ENCODE data around the gene CPT2.
A peak's percentile ranks its signal among the peaks of the same experiment; 100 is the strongest.

The CPT2 gene

GRCh38 chr1:53196485-53197290 lies at the start of gene CPT2:
TSS of gene CPT2 (plus strand) at chr1:53196824. CDS start at chr1:53196944, 120 bp downstream.
- peak; percentile 80 for DNase-seq

DNA sequence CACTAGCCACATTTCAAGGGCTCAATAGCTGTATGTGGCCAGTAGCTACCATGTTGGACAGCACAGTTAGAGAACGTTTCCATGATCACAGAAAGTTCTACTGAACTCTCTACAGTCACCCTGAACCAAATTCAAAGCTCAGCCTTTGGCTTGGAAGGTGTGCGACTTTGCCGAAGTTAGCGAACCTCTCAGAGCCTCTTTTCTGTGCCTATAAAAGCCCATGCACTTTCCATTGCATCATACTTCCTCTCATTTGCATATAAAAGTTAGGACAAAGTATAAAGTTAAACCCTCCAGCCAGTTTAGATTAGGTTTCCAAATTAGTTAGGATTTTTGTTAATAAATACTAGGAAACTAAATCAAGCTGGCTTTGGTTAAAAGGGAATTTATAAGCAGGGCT lies 49.5 kb upstream of the CPT2 start:
- DNase-seq: no peak

DNA sequence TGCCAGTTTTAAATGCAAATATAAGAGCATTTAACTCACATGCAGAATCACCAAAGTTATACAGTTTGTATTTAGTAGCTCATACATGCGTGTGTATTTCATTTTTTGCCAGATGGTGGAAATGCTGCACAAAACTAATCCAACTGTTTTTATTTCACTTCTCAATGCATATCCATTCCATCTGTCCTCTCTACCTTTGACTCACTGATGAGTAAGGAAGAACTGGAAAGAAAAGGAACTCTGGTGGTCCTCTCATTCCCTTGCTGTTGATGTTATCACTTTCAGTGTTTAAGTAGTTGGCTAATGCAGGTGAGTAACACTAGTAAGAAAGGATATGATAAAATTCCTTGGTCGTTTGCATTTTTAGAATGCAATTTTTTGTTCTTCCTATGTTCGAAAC lies 48.5 kb upstream of the CPT2 start:
- DNase-seq: no peak

DNA sequence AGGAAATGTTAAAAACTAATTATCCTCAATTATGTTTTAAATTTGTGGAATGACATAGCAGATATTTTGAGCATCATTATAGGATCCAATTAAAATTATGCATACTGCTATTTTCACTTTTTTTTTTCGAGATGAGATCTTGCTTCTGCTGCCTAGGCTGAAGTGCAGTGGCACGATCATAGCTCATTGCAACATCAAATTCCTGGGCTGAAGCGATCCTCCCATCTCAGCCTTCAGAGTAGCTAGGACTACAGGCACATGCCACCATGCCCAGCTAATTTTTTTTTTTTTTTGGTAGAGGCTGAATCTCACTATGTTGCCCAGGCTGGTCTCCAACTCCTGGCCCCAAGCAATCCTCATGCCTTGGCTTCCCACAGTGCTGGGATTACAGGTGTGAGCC lies 42.9 kb upstream of the CPT2 start:
- no peak for DNase-seq

DNA sequence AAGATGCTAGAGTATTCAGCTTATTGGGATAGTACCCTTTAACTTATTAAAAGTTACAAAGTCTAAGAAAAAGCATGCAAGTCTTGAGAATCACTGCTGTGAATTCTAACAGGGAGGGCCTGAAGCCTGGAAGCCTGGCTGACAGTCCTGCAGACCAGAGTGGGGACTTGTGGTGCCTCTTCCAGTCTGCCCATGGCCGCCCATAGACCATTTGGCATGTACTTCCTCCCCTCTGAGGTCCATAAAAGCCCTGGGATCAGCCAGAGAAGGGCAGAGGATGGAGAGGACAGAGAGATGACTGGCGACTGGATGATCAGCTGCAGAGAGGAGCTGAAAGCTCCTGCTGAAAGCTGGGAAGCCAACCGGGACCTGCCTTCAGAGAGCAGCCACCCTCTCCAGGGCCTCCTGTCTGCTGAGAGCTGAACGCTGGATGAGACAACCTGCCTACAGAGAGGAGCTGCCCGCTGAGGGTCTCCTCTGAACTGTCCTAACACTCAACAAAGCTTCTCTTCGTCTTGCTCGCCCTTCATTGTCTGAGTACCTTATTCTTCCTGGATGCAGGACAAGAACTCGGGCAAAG lies 41.7 kb upstream of the CPT2 start:
- no peak for DNase-seq

DNA sequence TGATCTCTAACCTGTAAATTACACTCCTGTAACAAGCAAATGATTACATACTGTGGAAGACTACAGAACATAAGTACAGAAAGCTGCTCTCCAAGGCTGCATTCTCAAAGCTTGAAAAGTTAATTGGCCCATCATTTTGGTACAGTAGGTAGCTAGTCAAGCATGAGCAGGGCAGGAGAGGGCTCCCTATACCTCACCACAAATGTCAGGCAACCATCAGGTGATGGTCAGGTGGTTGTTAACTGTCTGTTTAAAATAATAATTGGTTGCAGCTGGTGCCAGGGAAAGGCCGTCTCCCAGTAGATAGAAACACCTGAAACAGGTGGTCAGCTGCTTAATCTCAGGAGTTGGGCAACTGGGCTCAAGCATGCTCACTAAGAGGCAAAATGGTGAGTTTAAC lies 41.1 kb upstream of the CPT2 start:
- no peak for DNase-seq

- DNase-seq: no peak
Measured at GRCh38 chr1:53155945-53156344, 40.7 kb upstream of the CPT2 start.

DNA sequence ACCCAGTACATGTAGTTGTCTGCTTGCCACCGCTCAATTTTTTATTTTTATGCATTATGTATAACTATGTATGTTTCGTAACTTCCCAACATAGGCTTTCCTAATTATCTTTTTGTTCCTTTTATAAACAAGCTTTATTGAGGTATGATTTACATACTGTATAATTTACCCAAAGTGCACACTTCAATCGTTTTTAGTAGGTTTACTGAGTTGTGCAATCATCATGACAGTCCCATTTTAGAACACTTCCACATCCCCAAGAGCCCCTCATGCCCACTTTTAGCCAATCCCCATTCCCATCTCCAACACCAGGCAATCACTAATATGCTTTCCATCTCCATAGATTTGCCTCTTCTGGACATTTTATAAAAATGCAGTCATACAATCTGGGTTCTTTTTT lies 39.8 kb upstream of the CPT2 start:
- DNase-seq: no peak

DNA sequence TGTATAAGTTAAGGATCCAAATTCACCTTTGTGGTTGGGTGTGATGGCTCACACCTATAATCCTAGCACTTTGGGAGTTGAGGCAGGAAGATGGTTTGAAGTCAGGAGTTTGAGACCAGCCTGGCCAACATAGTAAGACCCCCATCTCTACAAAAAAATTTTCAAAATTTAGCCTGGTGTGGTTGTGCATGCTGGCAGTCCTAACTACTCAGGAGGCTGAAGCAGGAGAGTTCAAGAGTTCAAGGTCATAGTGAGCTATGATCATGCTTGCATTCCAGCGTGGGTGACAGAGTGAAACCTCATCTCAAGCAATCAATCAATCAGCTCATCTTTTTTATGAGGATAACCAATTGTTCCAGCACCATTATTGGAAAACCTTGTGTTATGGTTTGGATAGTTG lies 37.7 kb upstream of the CPT2 start:
- no peak for DNase-seq

GRCh38 chr1:53160924-53161378 lies 35.7 kb upstream of the CPT2 start:
- DNase-seq: no peak

- no peak for DNase-seq
Measured at GRCh38 chr1:53162621-53163020, 34.0 kb upstream of the CPT2 start.

DNA sequence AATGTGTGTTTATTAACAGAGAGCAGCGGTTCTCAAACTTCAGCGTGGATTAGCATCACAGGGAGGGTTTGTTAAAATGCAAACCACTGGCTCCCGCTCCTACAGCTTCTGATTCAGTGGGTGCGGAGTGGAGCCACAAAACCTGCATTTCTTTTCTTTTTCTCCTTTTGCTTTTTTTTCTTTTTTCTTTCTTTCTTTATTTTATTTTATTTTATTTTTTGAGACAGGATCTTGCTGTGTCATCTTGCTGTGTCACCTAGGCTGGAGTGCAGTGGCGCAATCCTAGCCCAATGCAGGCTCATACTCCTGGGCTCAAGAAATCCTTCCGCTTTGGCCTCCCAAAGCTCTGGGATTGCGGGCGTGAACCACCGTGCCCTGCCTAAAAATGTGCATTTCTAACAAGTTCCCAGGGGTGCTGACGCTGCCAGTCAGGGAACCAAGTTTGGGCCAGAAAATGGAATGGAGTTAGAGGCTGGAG lies 33.3 kb upstream of the CPT2 start:
- no peak for DNase-seq

- DNase-seq: no peak
Measured at GRCh38 chr1:53165408-53165961, 31.1 kb upstream of the CPT2 start.

DNA sequence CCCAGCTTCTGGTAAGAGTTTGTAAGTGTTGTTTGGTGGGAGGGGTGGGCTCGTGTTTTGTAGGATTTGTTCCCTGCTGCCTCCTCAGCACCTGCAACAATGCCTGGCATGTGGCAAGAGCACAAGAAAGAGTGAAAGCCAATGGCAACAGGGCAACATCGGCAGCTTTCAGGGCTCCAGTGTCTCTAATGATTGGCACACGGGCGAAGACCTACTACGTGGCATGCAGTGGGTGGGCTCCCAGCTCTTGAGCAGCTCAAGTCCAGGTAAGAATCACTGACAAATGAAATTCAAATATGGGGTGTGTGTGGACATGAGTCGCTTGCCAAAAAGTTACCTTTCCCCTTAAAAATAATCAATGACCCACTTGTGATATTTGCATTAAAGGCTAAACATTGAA lies 30.3 kb upstream of the CPT2 start:
- no peak for DNase-seq

DNA sequence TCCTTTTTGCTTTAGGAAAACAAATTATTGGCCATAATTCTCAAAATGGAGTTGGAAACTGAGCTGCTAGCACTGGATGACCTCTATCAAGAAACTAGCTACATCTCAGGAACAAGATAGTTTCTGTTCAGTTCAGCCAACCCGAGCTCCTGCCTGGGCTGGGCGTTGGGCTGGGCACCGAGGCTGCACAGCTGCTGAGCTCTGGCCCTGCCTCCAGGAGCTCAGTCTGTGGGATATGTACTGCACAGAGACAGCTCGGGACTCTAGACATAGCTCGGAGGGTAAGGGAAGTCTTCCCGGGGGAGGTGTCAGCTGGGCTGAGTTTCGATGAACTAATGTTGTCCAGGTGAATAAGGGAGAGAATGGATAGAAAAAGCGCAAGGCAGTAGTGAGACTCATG lies 29.7 kb upstream of the CPT2 start:
- DNase-seq: no peak

- peak; percentile 39 for DNase-seq
Measured at GRCh38 chr1:53172426-53173128, 24.0 kb upstream of the CPT2 start.

DNA sequence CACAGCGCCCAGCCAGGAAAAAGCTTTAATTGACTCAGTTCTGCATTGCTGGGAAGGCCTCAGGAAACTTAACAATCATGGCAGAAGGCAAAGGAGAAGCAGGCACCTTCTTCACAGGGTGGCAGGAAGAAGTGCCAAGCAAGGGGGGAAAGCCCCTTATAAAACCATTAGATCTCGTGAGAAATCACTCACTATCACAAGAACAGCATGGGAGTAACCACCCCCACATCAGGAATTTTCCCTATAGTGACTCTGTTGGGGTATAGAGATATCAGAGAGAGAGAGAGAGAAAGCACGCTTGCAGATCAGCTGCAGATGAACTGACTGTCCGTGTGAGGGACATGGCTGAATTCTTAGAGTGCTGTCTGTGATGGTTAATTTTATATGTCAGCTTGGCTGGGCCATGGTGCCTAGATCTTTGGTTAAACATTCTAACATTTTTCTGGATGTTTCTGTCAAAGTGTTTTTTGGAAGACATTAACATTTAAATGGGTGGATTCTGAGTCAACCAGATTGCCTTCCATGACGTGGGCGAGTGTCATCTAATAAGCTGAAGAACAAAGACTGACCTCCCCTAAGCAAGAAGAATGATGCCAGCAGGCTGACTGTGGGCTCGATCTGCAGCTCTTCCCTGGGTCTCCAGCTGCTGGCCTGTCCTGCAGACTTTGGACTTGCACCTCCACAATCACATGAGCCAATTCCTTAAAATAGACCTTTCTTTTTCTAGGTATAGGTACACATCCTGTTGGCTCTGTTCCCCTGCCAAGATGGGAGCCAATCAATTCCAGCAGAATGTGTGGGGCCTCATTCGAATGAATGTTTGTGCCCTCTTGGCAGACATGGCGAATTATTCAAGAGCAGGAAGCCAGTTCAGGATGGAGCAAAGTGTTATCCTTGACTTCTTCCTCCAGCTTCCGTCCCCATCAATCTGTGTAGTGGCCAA lies 21.4 kb upstream of the CPT2 start:
- DNase-seq: no peak

GRCh38 chr1:53176452-53177208 lies 20.0 kb upstream of the CPT2 start:
- peak; percentile 85 for DNase-seq

GRCh38 chr1:53180226-53180625 lies 16.4 kb upstream of the CPT2 start:
- no peak for DNase-seq

DNA sequence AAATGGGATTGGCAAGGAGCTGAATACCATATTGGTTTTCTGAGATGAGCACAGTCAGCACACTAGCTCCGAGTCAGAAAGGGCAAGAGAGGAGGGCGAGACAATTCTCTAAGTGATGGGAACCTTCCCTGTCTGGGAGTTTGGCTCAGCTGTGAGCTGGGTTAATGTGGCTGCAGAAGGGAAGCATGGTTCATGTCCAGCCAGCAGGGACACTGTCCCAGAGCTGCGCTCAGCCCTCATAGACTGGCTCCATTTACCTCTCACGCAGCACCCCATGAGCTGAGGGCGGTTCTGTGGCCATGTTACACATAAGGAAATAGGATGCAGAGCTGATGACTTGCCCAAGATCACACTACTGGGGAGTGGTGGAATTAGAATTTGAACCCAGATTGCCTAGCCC lies 15.7 kb upstream of the CPT2 start:
- DNase-seq: no peak

DNA sequence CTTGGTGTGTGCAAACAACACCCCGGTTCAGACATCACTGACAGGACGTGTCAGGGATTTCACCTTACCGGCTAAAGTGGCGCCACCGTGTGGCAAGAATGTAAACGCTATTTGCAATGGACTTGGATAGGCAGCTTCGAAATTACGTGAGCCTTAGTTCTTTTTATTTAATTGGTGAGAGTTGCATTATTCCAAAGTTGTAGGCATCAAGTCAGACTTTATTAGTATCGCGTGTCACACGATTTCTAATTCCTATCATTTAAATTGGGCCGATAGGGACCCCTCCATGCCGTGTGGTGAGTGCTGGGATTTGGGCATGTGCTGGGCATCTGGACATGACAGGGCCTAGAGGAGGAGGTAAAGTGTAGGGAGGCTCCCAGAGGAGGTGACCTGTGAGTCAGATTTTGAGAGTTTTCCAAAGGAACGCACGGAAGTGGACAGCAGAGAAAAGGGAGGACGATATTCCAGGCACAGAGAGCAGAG lies 14.5 kb upstream of the CPT2 start:
- DNase-seq: peak; percentile 16

DNA sequence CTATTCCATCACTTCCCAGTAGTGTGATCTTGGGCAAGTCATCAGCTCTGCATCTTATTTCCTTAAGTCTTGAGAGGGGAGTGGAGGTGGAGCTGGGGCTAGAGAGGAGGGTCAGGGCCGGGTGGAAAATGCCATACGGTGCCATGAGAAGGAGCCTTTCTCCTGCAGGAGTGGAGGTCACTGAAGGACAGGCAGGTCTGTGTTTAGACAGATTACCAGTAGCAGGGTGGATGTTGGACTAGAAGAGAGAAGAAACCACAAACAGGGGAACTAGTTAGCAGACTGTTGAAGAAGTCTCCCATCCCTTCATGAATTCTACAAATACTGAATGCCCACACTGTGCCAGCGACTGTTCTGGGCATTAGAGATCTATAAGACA lies 13.9 kb upstream of the CPT2 start:
- no peak for DNase-seq
